AG09309 (cell line): ENCODE data around the gene TMEM150A.

Experiments
- DNase-seq: peaks from one replicate; pipeline ENCODE4 v3.0.0-alpha.2; 2010; ENCODE audit warnings: low read depth
- H3K4me3 ChIP-seq: 2 replicates; pipeline ENCODE4 v1.5.1; 2011; ENCODE audit warnings: mild to moderate bottlenecking, low read depth, low read length, moderate library complexity; ENCODE audit not compliant: control insufficient read depth
- CTCF ChIP-seq: IDR thresholded peaks from 2 replicates; pipeline ENCODE4 v1.5.1; 2011; ENCODE audit warnings: mild to moderate bottlenecking, low read depth, low read length, inconsistent platforms; ENCODE audit not compliant: insufficient read depth, control insufficient read depth; ENCODE audit errors: missing control alignments

TMEM150A gene

GRCh38 chr2:85647823-85648526 is 45.5 kb upstream of the TMEM150A start:
- no peak overlapping the region for H3K4me3 ChIP-seq
- TF ChIP-seq CTCF = no peak
- DNase-seq = no peak

- no peak for DNase-seq
- no peak for TF ChIP-seq CTCF
Observed at GRCh38 chr2:85646166-85646565, 43.7 kb upstream of the TMEM150A start.

GRCh38 chr2:85644909-85645308 is 42.4 kb upstream of the TMEM150A start:
- no peak overlapping the region for H3K4me3 ChIP-seq
- no peak for TF ChIP-seq CTCF
- no peak for DNase-seq

More at GRCh38 chr2:85646166-85646565, 43.7 kb upstream of the TMEM150A start:
- H3K4me3 ChIP-seq = no peak overlapping the region

- TF ChIP-seq CTCF = no peak
- no peak for DNase-seq
- H3K4me3 ChIP-seq = no peak overlapping the region
Observed at GRCh38 chr2:85642725-85643124, 40.2 kb upstream of the TMEM150A start.

- DNase-seq = no peak
- H3K4me3 ChIP-seq = no peak overlapping the region
- TF ChIP-seq CTCF = no peak
Observed at GRCh38 chr2:85635636-85636035, 33.1 kb upstream of the TMEM150A start.

- no peak for TF ChIP-seq CTCF
- DNase-seq = no peak
- no peak overlapping the region for H3K4me3 ChIP-seq
Observed at GRCh38 chr2:85635011-85635410, 32.5 kb upstream of the TMEM150A start.

GRCh38 chr2:85631316-85631715 is 28.8 kb upstream of the TMEM150A start:
- no peak for TF ChIP-seq CTCF
- no peak for DNase-seq
- no peak overlapping the region for H3K4me3 ChIP-seq
